BJ (cell line): ENCODE results near the gene CDADC1. TPM values are rescaled to one million over a fixed set of nuclear protein-coding genes. Genes with fewer than 3 reads are reported as not detected.

Experiments used
- CTCF ChIA-PET: fragments of 350-600 bp; formaldehyde crosslinking; extraction: SDS; loops from one replicate; lab custom pipeline; 2021; ENCODE audit warnings: antibody characterized with exemption, inconsistent platforms; lab: Yijun Ruan, JAX
- POLR2A ChIA-PET: fragments of 300-600 bp; sonication (Branson Sonifier 250); formaldehyde crosslinking; extraction: SDS; loops from one replicate; lab custom pipeline; 2021; ENCODE audit warnings: antibody characterized with exemption; lab: Charles Lee
- DNase-seq: peaks from one replicate; pipeline ENCODE4 v3.0.0-alpha.2; 2011; ENCODE audit warnings: low read depth
- H3K27me3 ChIP-seq: 2 replicates; pipeline ENCODE4 v1.6.0; 2011; ENCODE audit warnings: low read length; ENCODE audit not compliant: control insufficient read depth, insufficient read depth
- H3K36me3 ChIP-seq: 2 replicates; pipeline ENCODE4 v1.5.1; 2011; ENCODE audit warnings: low read length; ENCODE audit not compliant: control insufficient read depth, insufficient read depth
- H3K4me3 ChIP-seq: 2 replicates; pipeline ENCODE4 v1.5.1; 2011; ENCODE audit warnings: low read depth, mild to moderate bottlenecking, control low read depth, low read length
- CTCF ChIP-seq: IDR thresholded peaks from 2 replicates; pipeline ENCODE4 v1.5.1; 2011; ENCODE audit warnings: low read depth, mild to moderate bottlenecking, control low read depth, inconsistent platforms, low read length, moderate library complexity; ENCODE audit not compliant: insufficient read depth
- polyA plus RNA-seq: library from polyadenylated mRNA; depleted of rRNA; stranded (reverse); fragments of >200 nt; gene quantifications from 2 replicates; pipeline ENCODE4 v1.2.3, GENCODE V29; 2011

Gene CDADC1
- polyA plus RNA-seq, 1 experiment, result 2.2 TPM

GRCh38 chr13:49329831-49330545, 82.3 kb downstream of the CDADC1 start:
- no peaks in the 10 kb centered on the region for H3K27me3 ChIP-seq
- no peak for DNase-seq
- ChIA-PET CTCF (interaction anchor here (0.6 to 1.2 kb wide), 3 partner anchors 8 to 228 kb away, joined by 3 to 5 read pairs (median 4); no protein-coding TSS in a partner anchor), POLR2A (no interaction called here)
- no peak overlapping the region for H3K4me3 ChIP-seq
- H3K36me3 ChIP-seq, result no peaks in the 10 kb centered on the region
- no peak for TF ChIP-seq CTCF

- TF ChIP-seq CTCF, result no peak
- H3K27me3 ChIP-seq, result no peaks in the 10 kb centered on the region
- H3K36me3 ChIP-seq, result no peaks in the 10 kb centered on the region
- no peak overlapping the region for H3K4me3 ChIP-seq
- POLR2A ChIA-PET, result no interaction called here
- CTCF ChIA-PET, result interaction anchor here (0.6 to 1.2 kb wide), 2 partner anchors 8 to 13 kb away, joined by 3 to 5 read pairs; no protein-coding TSS in a partner anchor
- DNase-seq, result no peak
These were observed 82.8 kb downstream of the CDADC1 start for GRCh38 chr13:49330546-49330864.

GRCh38 chr13:49336655-49337054, 88.9 kb downstream of the CDADC1 start:
- ChIA-PET CTCF (interaction anchor here (0.7 kb wide), 1 partner anchor 100 kb away, joined by 3 read pairs; no protein-coding TSS in a partner anchor), POLR2A (no interaction called here)
- DNase-seq, result no peak
- Histone ChIP-seq H3K36me3 (no peaks in the 10 kb centered on the region), H3K27me3 (no peaks in the 10 kb centered on the region), H3K4me3 (no peak overlapping the region)
- TF ChIP-seq CTCF, result no peak

- Histone ChIP-seq H3K27me3 (no peaks in the 10 kb centered on the region), H3K36me3 (no peaks in the 10 kb centered on the region), H3K4me3 (no peak overlapping the region)
- DNase-seq, result no peak
- ChIA-PET POLR2A (no interaction called here), CTCF (interaction anchor here (0.5 to 0.9 kb wide), 3 partner anchors 9 to 125 kb away, joined by 3 to 5 read pairs (median 4); no protein-coding TSS in a partner anchor)
- no peak for TF ChIP-seq CTCF
These were observed 92.4 kb downstream of the CDADC1 start for GRCh38 chr13:49340161-49340560.

GRCh38 chr13:49341517-49341916, 93.8 kb downstream of the CDADC1 start:
- no peak overlapping the region for H3K4me3 ChIP-seq
- H3K36me3 ChIP-seq, result no peaks in the 10 kb centered on the region
- ChIA-PET CTCF (interaction anchor here (1.0 kb wide), 1 partner anchor 122 kb away, joined by 3 read pairs; the partner anchor contains the start of gene MLNR), POLR2A (no interaction called here)
- no peak for DNase-seq
- no peaks in the 10 kb centered on the region for H3K27me3 ChIP-seq
- no peak for TF ChIP-seq CTCF
